ENCODE data around the gene S100A7A. TPM values are rescaled to one million over a fixed set of nuclear protein-coding genes. Genes with fewer than 3 reads are reported as not detected.

The S100A7A gene
- total and polyA plus RNA-seq, 8 donors, result 0.20 TPM; not detected in 7

GRCh38 chr1:153397924-153398651 lies 18.2 kb upstream of the S100A7A start:
- Histone ChIP-seq H3K4me1 (no peaks in the 10 kb centered on the region), H3K27ac (no peak overlapping the region), H3K27me3 (peaks cover 0 to 59% (median 11%) of the 10 kb centered on the region in 3 donors), H3K36me3 (no peaks in the 10 kb centered on the region), H3K4me3 (no peak overlapping the region), H3K9me3 (no peaks in the 10 kb centered on the region)
- 73 to 86% (median 80%) methylated on average over 6 of the region's 6 CpGs for WGBS, 5 donors
- intact Hi-C loops (cut with DNase I; ENCODE audit: low total_unique reads), result no loop called here
- TF ChIP-seq POLR2AphosphoS5 (IDR thresholded peaks at IDR 0.05) (no peak), POLR2A (IDR thresholded peaks at IDR 0.05) (no peak), EP300 (IDR thresholded peaks at IDR 0.05) (no peak), CTCF (IDR thresholded peaks at IDR 0.05) (no peak)
- no peak for DNase-seq

- TF ChIP-seq POLR2AphosphoS5 (IDR thresholded peaks at IDR 0.05) (no peak), EP300 (IDR thresholded peaks at IDR 0.05) (no peak), POLR2A (IDR thresholded peaks at IDR 0.05) (no peak), CTCF (IDR thresholded peaks at IDR 0.05) (no peak)
- no peak overlapping the region for H3K4me3 ChIP-seq
- no peaks in the 10 kb centered on the region for H3K9me3 ChIP-seq
- H3K36me3 ChIP-seq, result no peaks in the 10 kb centered on the region
- peaks cover 0 to 48% (median 11%) of the 10 kb centered on the region in 3 donors for H3K27me3 ChIP-seq
- no peak for DNase-seq
- 85 to 89% (median 85%) methylated on average over 7 of the region's 7 CpGs for WGBS, 5 donors
- intact Hi-C loops (cut with DNase I; ENCODE audit: low total_unique reads), result no loop called here
- H3K4me1 ChIP-seq, result no peaks in the 10 kb centered on the region
- H3K27ac ChIP-seq, result no peak overlapping the region
These were observed 16.8 kb upstream of the S100A7A start for GRCh38 chr1:153399401-153400055.

- H3K4me3 ChIP-seq, result no peak overlapping the region
- peaks cover 0 to 46% (median 8%) of the 10 kb centered on the region in 3 donors for H3K27me3 ChIP-seq
- no peaks in the 10 kb centered on the region for H3K36me3 ChIP-seq
- intact Hi-C loops (cut with DNase I; ENCODE audit: low total_unique reads), result no loop called here
- H3K27ac ChIP-seq, result no peak overlapping the region
- DNase-seq, result no peak
- H3K4me1 ChIP-seq, result no peaks in the 10 kb centered on the region
- 56 to 66% (median 64%) methylated on average over 5 of the region's 5 CpGs for WGBS, 5 donors
- TF ChIP-seq CTCF (IDR thresholded peaks at IDR 0.05), result no peak
- no peak for TF ChIP-seq POLR2AphosphoS5 (IDR thresholded peaks at IDR 0.05)
- H3K9me3 ChIP-seq, result no peaks in the 10 kb centered on the region
These were observed 16.1 kb upstream of the S100A7A start for GRCh38 chr1:153400244-153400643.

GRCh38 chr1:153401461-153401860 lies 14.9 kb upstream of the S100A7A start:
- H3K27me3 ChIP-seq, result peaks cover 0 to 45% (median 0%) of the 10 kb centered on the region in 3 donors
- H3K36me3 ChIP-seq, result no peaks in the 10 kb centered on the region
- H3K4me1 ChIP-seq, result no peaks in the 10 kb centered on the region
- H3K4me3 ChIP-seq, result no peak overlapping the region
- H3K9me3 ChIP-seq, result no peaks in the 10 kb centered on the region
- no peak overlapping the region for H3K27ac ChIP-seq
- intact Hi-C loops (cut with DNase I; ENCODE audit: low total_unique reads), result no loop called here
- 86 to 94% (median 87%) methylated on average over 9 of the region's 9 CpGs for WGBS, 5 donors
- no peak for DNase-seq
- no peak for TF ChIP-seq CTCF (IDR thresholded peaks at IDR 0.05)
- no peak for TF ChIP-seq POLR2AphosphoS5 (IDR thresholded peaks at IDR 0.05)
- no peak for TF ChIP-seq POLR2A (IDR thresholded peaks at IDR 0.05)
